ENCODE measurements around the gene CYP4F3. TPM values are rescaled to one million over a fixed set of nuclear protein-coding genes. Genes with fewer than 3 reads are reported as not detected.

Gene CYP4F3
- total and polyA plus RNA-seq, 2 experiments from 2014 or later: not detected

GRCh38 chr19:15615526-15615925, 25.2 kb upstream of the CYP4F3 start:
- Histone ChIP-seq H3K9me3 (ENCODE audit: low read depth) (no peaks in the 10 kb centered on the region), H3K9ac (no peak overlapping the region), H3K79me2 (ENCODE audit: insufficient read depth) (no peaks in the 10 kb centered on the region), H3K4me2 (ENCODE audit: unreplicated experiment) (no peak overlapping the region), H3K4me1 (ENCODE audit: insufficient read depth) (no peaks in the 10 kb centered on the region), H3K9me2 (ENCODE audit: insufficient read depth) (no peaks in the 10 kb centered on the region), H3K36me3 (ENCODE audit: low read depth) (no peaks in the 10 kb centered on the region), H3K4me3 (no peak overlapping the region), H3F3A (ENCODE audit: insufficient read depth) (no peaks in the 10 kb centered on the region), H2AFZ (no peak overlapping the region), H3K27ac (no peak overlapping the region), H3K27me3 (replicated peaks; ENCODE audit: insufficient read depth) (no peaks in the 10 kb centered on the region), H4K20me1 (ENCODE audit: insufficient read depth) (no peaks in the 10 kb centered on the region)
- DNase-seq: no peak
- WGBS, 2 experiments (ENCODE audit: low coverage in 1 of 2, low lambda C conversion rate in 2 of 2, missing lambda C conversion rate in 2 of 2): 42 to 45% methylated on average over 14 of the region's 14 CpGs
- TF ChIP-seq EZH2 (IDR thresholded peaks at IDR 0.05; ENCODE audit: insufficient read depth, poor library complexity, severe bottlenecking): no peak
- TF ChIP-seq EZH2phosphoT487 (IDR thresholded peaks at IDR 0.05; ENCODE audit: insufficient read depth, low read depth): no peak
- in situ Hi-C loops (cut with MboI): no loop called here

DNA sequence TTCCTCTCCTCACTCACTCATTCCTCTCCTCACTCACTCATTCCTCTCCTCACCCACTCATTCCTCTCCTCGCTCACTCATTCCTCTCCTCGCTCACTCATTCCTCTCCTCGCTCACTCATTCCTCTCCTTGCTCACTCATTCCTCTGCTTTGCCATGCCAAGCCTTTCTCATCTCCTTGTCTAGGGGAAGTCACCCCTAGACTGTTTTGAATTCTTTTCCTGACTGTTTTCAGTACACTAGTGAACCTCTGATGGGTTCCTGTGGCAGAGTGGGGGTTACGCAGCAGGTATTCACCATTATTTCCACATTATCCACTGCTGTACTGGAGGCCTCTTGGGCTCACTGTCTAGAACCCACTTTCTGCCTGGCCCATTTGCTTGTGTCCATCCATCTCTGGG, 24.5 kb upstream of the CYP4F3 start:
- Histone ChIP-seq H2AFZ (no peak overlapping the region), H3K9me2 (ENCODE audit: insufficient read depth) (no peaks in the 10 kb centered on the region), H3K27me3 (replicated peaks; ENCODE audit: insufficient read depth) (no peaks in the 10 kb centered on the region), H3K79me2 (ENCODE audit: insufficient read depth) (no peaks in the 10 kb centered on the region), H3K9me3 (ENCODE audit: low read depth) (no peaks in the 10 kb centered on the region), H3K27ac (no peak overlapping the region), H3F3A (ENCODE audit: insufficient read depth) (no peaks in the 10 kb centered on the region), H4K20me1 (ENCODE audit: insufficient read depth) (no peaks in the 10 kb centered on the region), H3K4me3 (no peak overlapping the region), H3K9ac (no peak overlapping the region), H3K4me2 (ENCODE audit: unreplicated experiment) (no peak overlapping the region), H3K36me3 (ENCODE audit: low read depth) (no peaks in the 10 kb centered on the region), H3K4me1 (ENCODE audit: insufficient read depth) (no peaks in the 10 kb centered on the region)
- TF ChIP-seq EZH2phosphoT487 (IDR thresholded peaks at IDR 0.05; ENCODE audit: insufficient read depth, low read depth): no peak
- TF ChIP-seq EZH2 (IDR thresholded peaks at IDR 0.05; ENCODE audit: insufficient read depth, poor library complexity, severe bottlenecking): no peak
- 34 to 41% methylated on average over 4 of the region's 4 CpGs for WGBS, 2 experiments (ENCODE audit: low coverage in 1 of 2, low lambda C conversion rate in 2 of 2, missing lambda C conversion rate in 2 of 2)
- in situ Hi-C loops (cut with MboI): no loop called here
- DNase-seq: no peak

- no peaks in the 10 kb centered on the region for H3K36me3 ChIP-seq (ENCODE audit: low read depth)
- H3K79me2 ChIP-seq (ENCODE audit: insufficient read depth): no peaks in the 10 kb centered on the region
- no peaks in the 10 kb centered on the region for H3F3A ChIP-seq (ENCODE audit: insufficient read depth)
- TF ChIP-seq EZH2 (IDR thresholded peaks at IDR 0.05; ENCODE audit: insufficient read depth, poor library complexity, severe bottlenecking): no peak
- no peak for TF ChIP-seq EZH2phosphoT487 (IDR thresholded peaks at IDR 0.05; ENCODE audit: insufficient read depth, low read depth)
- 10 to 11% methylated on average over 7 of the region's 7 CpGs for WGBS, 2 experiments (ENCODE audit: low coverage in 1 of 2, low lambda C conversion rate in 2 of 2, missing lambda C conversion rate in 2 of 2)
- no peaks in the 10 kb centered on the region for H3K27me3 ChIP-seq (replicated peaks; ENCODE audit: insufficient read depth)
- H3K4me1 ChIP-seq (ENCODE audit: insufficient read depth): no peaks in the 10 kb centered on the region
- no peak overlapping the region for H3K4me3 ChIP-seq
- no peak for DNase-seq
- no peak overlapping the region for H3K4me2 ChIP-seq (ENCODE audit: unreplicated experiment)
- H3K9me3 ChIP-seq (ENCODE audit: low read depth): no peaks in the 10 kb centered on the region
- H4K20me1 ChIP-seq (ENCODE audit: insufficient read depth): no peaks in the 10 kb centered on the region
- no peak overlapping the region for H3K27ac ChIP-seq
- no peak overlapping the region for H3K9ac ChIP-seq
- no peak overlapping the region for H2AFZ ChIP-seq
- H3K9me2 ChIP-seq (ENCODE audit: insufficient read depth): no peaks in the 10 kb centered on the region
- in situ Hi-C loops (cut with MboI): no loop called here
Observed at GRCh38 chr19:15616627-15617270, 23.9 kb upstream of the CYP4F3 start.

GRCh38 chr19:15618321-15618720, 22.4 kb upstream of the CYP4F3 start:
- Histone ChIP-seq H3K4me3 (no peak overlapping the region), H3K9ac (no peak overlapping the region), H4K20me1 (ENCODE audit: insufficient read depth) (no peaks in the 10 kb centered on the region), H3K36me3 (ENCODE audit: low read depth) (no peaks in the 10 kb centered on the region), H3K9me3 (ENCODE audit: low read depth) (no peaks in the 10 kb centered on the region), H3K4me1 (ENCODE audit: insufficient read depth) (no peaks in the 10 kb centered on the region), H3K27ac (no peak overlapping the region), H3K9me2 (ENCODE audit: insufficient read depth) (no peaks in the 10 kb centered on the region), H3K79me2 (ENCODE audit: insufficient read depth) (no peaks in the 10 kb centered on the region), H3F3A (ENCODE audit: insufficient read depth) (no peaks in the 10 kb centered on the region), H3K4me2 (ENCODE audit: unreplicated experiment) (no peak overlapping the region), H3K27me3 (replicated peaks; ENCODE audit: insufficient read depth) (no peaks in the 10 kb centered on the region), H2AFZ (no peak overlapping the region)
- WGBS, 2 experiments (ENCODE audit: low coverage in 1 of 2, low lambda C conversion rate in 2 of 2, missing lambda C conversion rate in 2 of 2): 10 to 18% methylated on average over 5 of the region's 5 CpGs
- DNase-seq: no peak
- in situ Hi-C loops (cut with MboI): no loop called here
- TF ChIP-seq EZH2phosphoT487 (IDR thresholded peaks at IDR 0.05; ENCODE audit: insufficient read depth, low read depth): no peak
- TF ChIP-seq EZH2 (IDR thresholded peaks at IDR 0.05; ENCODE audit: insufficient read depth, poor library complexity, severe bottlenecking): no peak
